Epithelial cell of proximal tubule (primary cell): ENCODE data around the gene DNAH1. TPM values are rescaled to one million over a fixed set of nuclear protein-coding genes. Genes with fewer than 3 reads are reported as not detected.

Experiments used
- DNase-seq: peaks from one replicate; pipeline ENCODE4 v3.0.0-alpha.2; 2011; ENCODE audit warnings: low read depth
- H3K4me3 ChIP-seq: 2 replicates; pipeline ENCODE4 v1.5.1; 2011; ENCODE audit warnings: low read depth, mild to moderate bottlenecking, low read length
- CTCF ChIP-seq: conservative IDR thresholded peaks from 2 replicates; pipeline ENCODE4 v1.5.1; 2012; ENCODE audit warnings: low read depth, mild to moderate bottlenecking, low read length
- total RNA-seq: library from RNA; depleted of rRNA; stranded (reverse); fragments of >200 nt; gene quantifications from 2 replicates; pipeline ENCODE4 v1.2.3, GENCODE V29; 2015

DNAH1 gene
- total RNA-seq, 1 donor from 2014 or later = 0.29 TPM

DNA sequence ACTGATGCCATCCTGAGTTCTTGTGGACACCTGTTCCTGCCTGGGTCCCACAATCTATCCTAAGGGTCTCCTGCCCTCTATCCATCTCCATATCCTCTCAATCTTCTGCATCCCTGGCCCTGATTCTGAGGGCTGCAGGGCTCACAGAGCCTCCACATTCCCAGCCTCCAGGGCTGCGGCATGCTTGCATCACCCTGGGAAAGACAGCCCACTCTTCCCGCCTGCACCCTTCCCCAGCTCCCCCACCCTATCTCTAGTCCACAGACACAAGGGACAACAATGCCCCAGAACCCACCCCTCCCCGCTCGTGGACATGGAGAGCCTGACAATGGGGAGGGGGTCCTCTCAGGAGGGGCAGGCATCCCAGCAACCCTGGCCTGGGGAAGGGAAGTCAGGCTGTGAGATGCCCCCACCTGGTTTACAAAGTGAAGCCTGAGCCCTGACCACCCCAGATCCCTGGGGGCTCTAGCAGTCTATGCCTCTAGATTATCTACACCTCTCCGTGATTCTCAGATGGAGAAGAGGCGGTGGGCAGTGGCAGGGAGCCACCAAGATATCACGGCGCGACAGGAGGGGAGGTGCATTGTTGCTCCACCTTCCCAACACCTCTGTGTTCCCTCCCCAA is 118.5 kb downstream of the DNAH1 start:
- TF ChIP-seq CTCF = no peak
- no peak overlapping the region for H3K4me3 ChIP-seq
- DNase-seq = no peak

DNA sequence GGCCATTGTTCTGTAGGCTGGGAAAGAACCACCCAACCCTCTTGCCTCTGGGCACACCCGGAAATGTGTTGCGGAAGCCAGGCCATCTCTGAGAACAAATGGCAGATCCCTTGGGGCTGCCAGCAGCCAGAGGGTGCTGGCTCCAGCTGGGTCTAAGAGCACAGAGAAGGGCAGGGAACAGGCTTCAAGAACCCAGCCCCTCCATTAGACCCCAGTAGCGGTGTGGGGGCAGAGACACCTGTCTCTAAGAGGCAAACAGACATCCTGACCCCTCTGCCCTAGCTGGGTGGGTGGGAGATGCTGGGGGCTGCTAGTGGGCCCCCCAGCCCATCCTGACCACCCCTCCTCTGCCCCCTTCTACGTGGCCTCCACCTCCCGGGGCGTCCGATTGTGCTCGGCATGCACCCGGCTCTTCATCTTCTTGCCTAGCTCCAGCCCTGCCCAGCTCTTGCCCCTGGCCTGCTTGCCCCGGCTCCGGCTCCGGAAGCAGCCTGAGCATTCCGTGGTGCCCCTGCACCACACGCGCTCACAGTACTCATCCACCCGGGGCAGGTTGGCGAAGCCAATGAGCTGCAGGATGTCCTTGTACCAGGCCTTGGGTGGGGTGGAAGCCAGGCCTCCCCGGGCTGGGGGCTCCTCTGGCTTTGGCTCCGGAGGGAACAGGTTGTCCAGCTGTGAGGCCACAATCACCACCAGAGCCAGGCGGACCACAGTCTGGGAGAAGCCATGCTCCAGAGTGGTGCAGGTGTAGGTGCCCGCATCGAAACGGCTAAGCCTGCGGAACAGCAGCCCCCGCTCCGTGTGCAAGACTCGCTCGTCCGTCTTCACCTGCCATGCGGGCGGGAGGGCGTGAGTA is 119.4 kb downstream of the DNAH1 start:
- no peak overlapping the region for H3K4me3 ChIP-seq
- no peak for DNase-seq
- TF ChIP-seq CTCF = no peak

GRCh38 chr3:52436500-52437149 is 120.5 kb downstream of the DNAH1 start:
- no peak for DNase-seq
- TF ChIP-seq CTCF = no peak

DNA sequence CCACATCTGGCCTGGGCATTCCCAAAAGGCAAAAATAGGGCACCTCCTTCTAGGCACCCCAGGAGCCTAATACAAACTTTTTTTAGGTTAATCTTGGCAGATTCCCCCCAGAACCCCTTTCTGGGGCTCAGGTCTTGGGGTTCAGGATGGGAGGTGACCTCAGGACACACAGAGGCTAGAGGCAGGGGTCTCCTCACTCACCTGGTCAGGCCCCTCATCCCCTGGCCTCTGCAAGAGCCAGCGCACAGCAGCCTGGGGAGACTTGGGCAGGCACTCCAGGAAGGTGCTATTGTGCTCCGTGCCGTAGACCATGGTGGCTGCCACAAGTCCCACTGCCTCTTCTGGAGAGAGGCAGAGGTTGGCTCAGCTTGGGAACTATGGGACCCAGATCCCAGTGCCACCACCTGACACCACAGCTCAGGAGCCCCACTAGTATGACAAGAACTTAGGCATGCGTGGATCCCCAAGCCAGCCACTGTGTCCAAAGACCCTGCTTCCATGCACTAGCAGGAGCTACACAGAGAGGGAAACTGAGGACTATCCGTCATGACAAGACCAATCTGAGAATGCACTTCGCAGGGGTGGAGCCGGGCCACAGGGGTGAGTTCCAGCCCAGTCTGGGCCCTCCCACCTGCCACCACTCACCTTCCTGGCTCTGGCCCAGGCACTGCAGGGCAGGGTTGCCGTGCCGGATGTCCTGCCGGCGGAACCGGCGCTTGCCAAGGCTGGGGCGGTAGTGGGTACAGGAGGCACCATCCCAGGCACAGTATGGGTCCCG is 121.4 kb downstream of the DNAH1 start:
- TF ChIP-seq CTCF = no peak
- no peak overlapping the region for H3K4me3 ChIP-seq
- no peak for DNase-seq

More at GRCh38 chr3:52436500-52437149, 120.5 kb downstream of the DNAH1 start:
- no peak overlapping the region for H3K4me3 ChIP-seq

DNA sequence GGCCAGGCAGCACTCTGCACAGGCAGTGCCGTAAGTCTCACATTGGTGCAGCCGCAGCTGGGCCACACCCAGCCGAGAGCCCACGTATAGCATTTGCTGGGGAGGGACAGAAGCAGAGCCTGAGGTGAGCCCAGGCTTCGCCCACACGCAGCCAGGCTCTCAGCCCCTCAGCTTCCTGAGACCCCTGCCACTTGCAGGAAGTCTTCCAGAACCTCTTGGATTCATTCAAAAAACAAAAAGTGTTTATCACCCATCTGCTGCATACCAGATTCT is 121.9 kb downstream of the DNAH1 start:
- H3K4me3 ChIP-seq = no peak overlapping the region
- no peak for TF ChIP-seq CTCF
- no peak for DNase-seq

GRCh38 chr3:52438579-52439425 is 122.7 kb downstream of the DNAH1 start:
- DNase-seq = no peak
- no peak for TF ChIP-seq CTCF
- no peak overlapping the region for H3K4me3 ChIP-seq
